ENCODE measurements around the gene MAMLD1.

The MAMLD1 gene

GRCh38 chrX:150355913-150356312 is 7.2 kb upstream of the MAMLD1 start:
- no peak for DNase-seq (ENCODE audit: low read depth, low spot score)

GRCh38 chrX:150357790-150358189 is 5.3 kb upstream of the MAMLD1 start:
- no peak for DNase-seq (ENCODE audit: low read depth, low spot score)

- no peak for DNase-seq (ENCODE audit: low read depth, low spot score)
Observed at GRCh38 chrX:150358651-150359050, 4.5 kb upstream of the MAMLD1 start.

GRCh38 chrX:150360331-150360730 is 2.8 kb upstream of the MAMLD1 start:
- DNase-seq (ENCODE audit: low read depth, low spot score): no peak

- no peak for DNase-seq (ENCODE audit: low read depth, low spot score)
Observed at GRCh38 chrX:150361070-150361776, 1.9 kb upstream of the MAMLD1 start.

GRCh38 chrX:150361777-150362351 is 1.3 kb upstream of the MAMLD1 start:
- no peak for DNase-seq (ENCODE audit: low read depth, low spot score)

- no peak for DNase-seq (ENCODE audit: low read depth, low spot score)
Observed at GRCh38 chrX:150363561-150364346, 637 bp downstream of the MAMLD1 start.

- no peak for DNase-seq (ENCODE audit: low read depth, low spot score)
Observed at GRCh38 chrX:150364347-150365050, 1.4 kb downstream of the MAMLD1 start.

- DNase-seq (ENCODE audit: low read depth, low spot score): no peak
Observed at GRCh38 chrX:150365051-150365989, 2.2 kb downstream of the MAMLD1 start.

GRCh38 chrX:150365990-150366911 is 3.1 kb downstream of the MAMLD1 start:
- no peak for DNase-seq (ENCODE audit: low read depth, low spot score)

GRCh38 chrX:150366951-150367545 is 3.9 kb downstream of the MAMLD1 start:
- DNase-seq (ENCODE audit: low read depth, low spot score): no peak

GRCh38 chrX:150370589-150371312 is 7.6 kb downstream of the MAMLD1 start:
- no peak for DNase-seq (ENCODE audit: low read depth, low spot score)

GRCh38 chrX:150371877-150372276 is 8.8 kb downstream of the MAMLD1 start:
- no peak for DNase-seq (ENCODE audit: low read depth, low spot score)

- no peak for DNase-seq (ENCODE audit: low read depth, low spot score)
Observed at GRCh38 chrX:150372280-150372679, 9.2 kb downstream of the MAMLD1 start.

GRCh38 chrX:150372756-150373155 is 9.6 kb downstream of the MAMLD1 start:
- DNase-seq (ENCODE audit: low read depth, low spot score): no peak

GRCh38 chrX:150375243-150375770 is 12.2 kb downstream of the MAMLD1 start:
- DNase-seq (ENCODE audit: low read depth, low spot score): no peak

- DNase-seq (ENCODE audit: low read depth, low spot score): no peak
Observed at GRCh38 chrX:150377005-150377404, 13.9 kb downstream of the MAMLD1 start.

- no peak for DNase-seq (ENCODE audit: low read depth, low spot score)
Observed at GRCh38 chrX:150405006-150405405, 41.9 kb downstream of the MAMLD1 start.

GRCh38 chrX:150405576-150405975 is 42.5 kb downstream of the MAMLD1 start:
- DNase-seq (ENCODE audit: low read depth, low spot score): no peak
